ENCODE results near the gene PLCG1.

DNA sequence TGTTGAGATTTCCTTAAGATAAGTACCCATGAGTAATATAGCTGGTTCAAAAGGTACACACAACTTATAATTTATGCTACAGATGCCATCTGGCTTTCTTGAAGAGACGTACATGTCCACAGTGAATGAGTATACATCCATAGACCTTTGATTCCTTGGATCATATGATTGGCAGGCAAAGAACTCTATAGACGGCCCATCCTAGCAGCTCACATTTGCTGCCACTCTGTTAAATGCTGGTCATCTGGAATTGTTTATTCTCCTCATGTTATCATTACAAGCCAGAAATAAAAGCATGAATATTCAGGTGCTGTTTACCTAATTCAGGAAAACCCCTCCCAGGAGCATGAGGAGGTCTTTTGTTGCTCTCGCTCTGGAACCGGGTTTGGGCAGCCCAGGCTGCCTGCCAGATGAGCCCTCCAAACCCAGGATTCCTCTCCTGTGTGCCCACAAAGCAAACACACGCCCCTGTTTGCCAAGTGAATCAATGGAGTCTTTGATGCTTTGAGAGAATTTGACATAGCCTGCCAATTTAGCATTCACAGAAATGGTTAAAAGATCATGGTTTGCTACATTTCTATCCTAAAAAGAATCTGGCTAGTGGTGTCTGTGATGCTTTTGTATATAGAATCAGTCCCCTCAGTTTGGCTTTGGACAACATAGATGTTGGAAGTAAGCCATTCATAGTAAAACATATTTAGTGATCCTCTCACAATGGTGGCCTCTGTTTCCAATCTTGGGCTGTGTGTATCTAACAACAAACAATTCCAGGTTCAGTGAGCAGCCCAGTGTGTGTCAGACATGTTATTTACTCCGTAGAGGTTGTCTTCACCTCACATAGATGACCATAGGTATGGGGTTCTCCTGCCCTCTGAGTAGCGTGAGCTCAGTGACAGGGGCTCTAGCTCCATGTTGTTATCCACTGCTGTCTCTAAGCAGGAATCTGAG, 17.5 kb upstream of the PLCG1 start:
- TF ChIP-seq POLR2AphosphoS5 (IDR thresholded peaks at IDR 0.05; ENCODE audit: low read depth, low read length): no peak
- TF ChIP-seq, protein P1, sequence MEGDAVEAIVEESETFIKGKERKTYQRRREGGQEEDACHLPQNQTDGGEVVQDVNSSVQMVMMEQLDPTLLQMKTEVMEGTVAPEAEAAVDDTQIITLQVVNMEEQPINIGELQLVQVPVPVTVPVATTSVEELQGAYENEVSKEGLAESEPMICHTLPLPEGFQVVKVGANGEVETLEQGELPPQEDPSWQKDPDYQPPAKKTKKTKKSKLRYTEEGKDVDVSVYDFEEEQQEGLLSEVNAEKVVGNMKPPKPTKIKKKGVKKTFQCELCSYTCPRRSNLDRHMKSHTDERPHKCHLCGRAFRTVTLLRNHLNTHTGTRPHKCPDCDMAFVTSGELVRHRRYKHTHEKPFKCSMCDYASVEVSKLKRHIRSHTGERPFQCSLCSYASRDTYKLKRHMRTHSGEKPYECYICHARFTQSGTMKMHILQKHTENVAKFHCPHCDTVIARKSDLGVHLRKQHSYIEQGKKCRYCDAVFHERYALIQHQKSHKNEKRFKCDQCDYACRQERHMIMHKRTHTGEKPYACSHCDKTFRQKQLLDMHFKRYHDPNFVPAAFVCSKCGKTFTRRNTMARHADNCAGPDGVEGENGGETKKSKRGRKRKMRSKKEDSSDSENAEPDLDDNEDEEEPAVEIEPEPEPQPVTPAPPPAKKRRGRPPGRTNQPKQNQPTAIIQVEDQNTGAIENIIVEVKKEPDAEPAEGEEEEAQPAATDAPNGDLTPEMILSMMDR (IDR thresholded peaks at IDR 0.05 in 2 of 3, conservative IDR thresholded peaks at IDR 0.05 in 1 of 3; ENCODE audit: borderline replicate concordance in 1 of 3, insufficient read depth in 1 of 3, low read depth in 2 of 3, low read length in 2 of 3): no peak
- TF ChIP-seq ATF3 (IDR thresholded peaks at IDR 0.05): no peak
- no peak for TF ChIP-seq SRF (IDR thresholded peaks at IDR 0.05; ENCODE audit: low read depth)
- no peak for TF ChIP-seq SIN3A (IDR thresholded peaks at IDR 0.05; ENCODE audit: low read depth)
- TF ChIP-seq, protein P2, sequence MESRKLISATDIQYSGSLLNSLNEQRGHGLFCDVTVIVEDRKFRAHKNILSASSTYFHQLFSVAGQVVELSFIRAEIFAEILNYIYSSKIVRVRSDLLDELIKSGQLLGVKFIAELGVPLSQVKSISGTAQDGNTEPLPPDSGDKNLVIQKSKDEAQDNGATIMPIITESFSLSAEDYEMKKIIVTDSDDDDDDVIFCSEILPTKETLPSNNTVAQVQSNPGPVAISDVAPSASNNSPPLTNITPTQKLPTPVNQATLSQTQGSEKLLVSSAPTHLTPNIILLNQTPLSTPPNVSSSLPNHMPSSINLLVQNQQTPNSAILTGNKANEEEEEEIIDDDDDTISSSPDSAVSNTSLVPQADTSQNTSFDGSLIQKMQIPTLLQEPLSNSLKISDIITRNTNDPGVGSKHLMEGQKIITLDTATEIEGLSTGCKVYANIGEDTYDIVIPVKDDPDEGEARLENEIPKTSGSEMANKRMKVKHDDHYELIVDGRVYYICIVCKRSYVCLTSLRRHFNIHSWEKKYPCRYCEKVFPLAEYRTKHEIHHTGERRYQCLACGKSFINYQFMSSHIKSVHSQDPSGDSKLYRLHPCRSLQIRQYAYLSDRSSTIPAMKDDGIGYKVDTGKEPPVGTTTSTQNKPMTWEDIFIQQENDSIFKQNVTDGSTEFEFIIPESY (IDR thresholded peaks at IDR 0.05; ENCODE audit: extremely low read depth, insufficient replicate concordance, low read length): no peak
